Transverse colon (tissue), 4 donors: ENCODE results near the gene DCDC2C. TPM values are rescaled to one million over a fixed set of nuclear protein-coding genes. Genes with fewer than 3 reads are reported as not detected.

ENCODE experiments used
- DNase-seq: peaks from one replicate; pipeline ENCODE4 v3.0.0-alpha.2; 2019
- H3K27ac ChIP-seq, 4 donors: fragments of 200-600 bp; sonication (generic); 2 replicates each; pipeline ENCODE4 v1.5.1; 2016 to 2018; ENCODE audit warnings: inconsistent platforms in 4 of 4
- H3K27me3 ChIP-seq: fragments of 200-600 bp; sonication (generic); 2 replicates; pipeline ENCODE4 v1.5.1; 2017; ENCODE audit warnings: inconsistent platforms
- H3K36me3 ChIP-seq, 4 donors: fragments of 200-600 bp; sonication (generic); 2 replicates each; pipeline ENCODE4 v1.5.1; 2017 to 2019; ENCODE audit warnings: inconsistent platforms in 4 of 4
- H3K4me1 ChIP-seq, 4 donors: fragments of 200-600 bp; sonication (generic); 2 replicates each; pipeline ENCODE4 v1.5.1; 2017 to 2020; ENCODE audit warnings: inconsistent platforms in 4 of 4
- H3K4me3 ChIP-seq, 4 donors: fragments of 200-600 bp; sonication (generic); 1 replicate in 1 of 4; 2 replicates in 3 of 4; pipeline versions ENCODE4 v1.5.1 to v1.6.1; 2017 to 2019; ENCODE audit warnings: inconsistent platforms in 4 of 4
- H3K9me3 ChIP-seq, 2 donors: fragments of 200-600 bp; sonication (generic); 2 replicates each; pipeline ENCODE4 v1.5.1; 2017 to 2019; ENCODE audit warnings: inconsistent platforms in 2 of 2
- EP300 ChIP-seq: sonication (generic); formaldehyde crosslinking; IDR thresholded peaks from one replicate; pipeline ENCODE4 v1.6.1; 2017; ENCODE audit warnings: antibody characterized with exemption, low read depth
- POLR2A ChIP-seq: fragments of 450-650 bp; IDR thresholded peaks from one replicate; pipeline ENCODE4 v1.6.1; 2016; ENCODE audit warnings: antibody characterized with exemption, mild to moderate bottlenecking, moderate library complexity
- POLR2AphosphoS5 ChIP-seq, 3 donors: sonication (generic); formaldehyde crosslinking; IDR thresholded peaks; one replicate each; pipeline ENCODE4 v1.6.1; 2016; ENCODE audit warnings: antibody characterized with exemption in 3 of 3
- WGBS, 2 donors: methylation state at CpG; one replicate each; pipeline ENCODE4 v1.1.5; 2018; ENCODE audit warnings: low coverage in 1 of 2; 5-methylcytosine and 5-hydroxymethylcytosine counted together
- in situ Hi-C, 4 donors: fragments of 200-750 bp; cut with MboI; loops; one replicate each; pipeline versions ENCODE4 v1.15.0 to v1.15.1; 2017; ENCODE audit warnings: low sequenced_read_pairs in 3 of 4, low pct_ligation_motif_present in 1 of 4, low pct_unique_long_range_greater_than_20kb in 1 of 4
- intact Hi-C: fragments of 100-400 bp; cut with DNase I; formaldehyde crosslinking; loops from one replicate; pipeline ENCODE4 v1.15.1; 2023; ENCODE audit warnings: low total_unique reads
- total RNA-seq, 4 donors: library from RNA; depleted of rRNA; stranded (reverse); fragments of >200 nt; gene quantifications; one replicate each; pipeline ENCODE4 v1.1.0, GENCODE V29; 2016
- TF ChIP-seq, protein P1 (sequence below), 5 experiments: fragments of 200-600 bp in 3 of 5; fragments of 450-650 bp in 2 of 5; sonication (generic) in 3 of 5; IDR thresholded peaks; 1 replicate in 2 of 5; 2 replicates in 3 of 5; pipeline ENCODE4 v1.5.1; 2016 to 2017; ENCODE audit warnings: antibody characterized with exemption in 5 of 5, inconsistent platforms in 3 of 5, mild to moderate bottlenecking in 2 of 5, moderate library complexity in 1 of 5

The DCDC2C gene
- total RNA-seq, 4 donors from 2014 or later = not detected

DNA sequence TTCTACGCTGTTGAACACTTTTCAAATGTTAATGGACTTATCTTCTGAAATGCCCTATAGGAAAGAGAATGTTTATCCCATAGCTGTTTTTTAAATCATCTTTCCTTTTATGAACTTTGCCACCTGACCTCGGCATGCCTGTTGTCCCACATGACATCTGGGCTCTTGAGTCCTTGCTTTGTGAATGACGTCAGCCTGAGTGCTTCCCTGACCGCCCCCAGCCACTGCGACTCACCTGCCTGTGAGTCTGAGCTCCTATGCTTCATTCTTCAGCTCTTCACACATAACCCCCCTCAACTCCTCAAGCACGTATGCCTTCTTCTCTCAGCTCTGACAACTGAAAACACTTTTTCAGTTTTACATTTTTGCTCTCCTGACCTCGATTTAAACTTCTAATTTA lies 166.8 kb downstream of the DCDC2C start:
- H3K36me3 ChIP-seq = no peaks in the 10 kb centered on the region
- H3K4me3 ChIP-seq = no peak overlapping the region
- TF ChIP-seq POLR2A (no peak), POLR2AphosphoS5 (IDR thresholded peaks at IDR 0.05) (no peak)
- TF ChIP-seq, protein P1, sequence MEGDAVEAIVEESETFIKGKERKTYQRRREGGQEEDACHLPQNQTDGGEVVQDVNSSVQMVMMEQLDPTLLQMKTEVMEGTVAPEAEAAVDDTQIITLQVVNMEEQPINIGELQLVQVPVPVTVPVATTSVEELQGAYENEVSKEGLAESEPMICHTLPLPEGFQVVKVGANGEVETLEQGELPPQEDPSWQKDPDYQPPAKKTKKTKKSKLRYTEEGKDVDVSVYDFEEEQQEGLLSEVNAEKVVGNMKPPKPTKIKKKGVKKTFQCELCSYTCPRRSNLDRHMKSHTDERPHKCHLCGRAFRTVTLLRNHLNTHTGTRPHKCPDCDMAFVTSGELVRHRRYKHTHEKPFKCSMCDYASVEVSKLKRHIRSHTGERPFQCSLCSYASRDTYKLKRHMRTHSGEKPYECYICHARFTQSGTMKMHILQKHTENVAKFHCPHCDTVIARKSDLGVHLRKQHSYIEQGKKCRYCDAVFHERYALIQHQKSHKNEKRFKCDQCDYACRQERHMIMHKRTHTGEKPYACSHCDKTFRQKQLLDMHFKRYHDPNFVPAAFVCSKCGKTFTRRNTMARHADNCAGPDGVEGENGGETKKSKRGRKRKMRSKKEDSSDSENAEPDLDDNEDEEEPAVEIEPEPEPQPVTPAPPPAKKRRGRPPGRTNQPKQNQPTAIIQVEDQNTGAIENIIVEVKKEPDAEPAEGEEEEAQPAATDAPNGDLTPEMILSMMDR (IDR thresholded peaks at IDR 0.05) = no peak
- H3K9me3 ChIP-seq = no peaks in the 10 kb centered on the region
- H3K27me3 ChIP-seq = no peaks in the 10 kb centered on the region
- no peaks in the 10 kb centered on the region for H3K4me1 ChIP-seq
- DNase-seq = no peak
- H3K27ac ChIP-seq = no peak overlapping the region
- intact Hi-C loops (no loop called here), in situ Hi-C loops (no loop called here)
- 74 to 88% methylated on average over 4 to 7 of the region's 7 CpGs for WGBS, 2 donors

DNA sequence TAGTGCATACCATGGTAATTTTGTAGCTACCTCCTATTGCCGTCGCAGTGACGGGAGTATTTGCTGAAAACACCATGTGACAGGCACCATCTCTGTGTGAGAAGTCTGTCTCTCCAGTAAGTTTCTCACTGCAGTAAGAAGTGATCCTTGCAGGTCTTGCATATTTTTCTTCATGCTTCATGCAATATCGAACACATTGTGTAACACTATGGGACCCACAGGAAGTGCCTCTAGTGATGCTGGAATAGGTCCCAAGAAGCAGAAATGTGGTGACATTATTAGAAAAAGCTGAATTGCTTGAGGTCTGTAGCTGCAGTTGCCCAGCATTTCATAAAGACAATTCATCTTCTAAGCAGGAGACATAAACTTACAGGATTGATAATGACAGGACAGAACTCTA lies 167.6 kb downstream of the DCDC2C start:
- in situ Hi-C loops = no loop called here
- Histone ChIP-seq H3K27me3 (no peaks in the 10 kb centered on the region), H3K36me3 (no peaks in the 10 kb centered on the region), H3K9me3 (no peaks in the 10 kb centered on the region), H3K4me3 (no peak overlapping the region), H3K27ac (no peak overlapping the region), H3K4me1 (no peaks in the 10 kb centered on the region)
- no peak for TF ChIP-seq POLR2AphosphoS5 (IDR thresholded peaks at IDR 0.05)
- no peak for DNase-seq
- WGBS, 2 donors = 61 to 90% methylated on average over 2 to 4 of the region's 4 CpGs
- intact Hi-C loops = no loop called here

DNA sequence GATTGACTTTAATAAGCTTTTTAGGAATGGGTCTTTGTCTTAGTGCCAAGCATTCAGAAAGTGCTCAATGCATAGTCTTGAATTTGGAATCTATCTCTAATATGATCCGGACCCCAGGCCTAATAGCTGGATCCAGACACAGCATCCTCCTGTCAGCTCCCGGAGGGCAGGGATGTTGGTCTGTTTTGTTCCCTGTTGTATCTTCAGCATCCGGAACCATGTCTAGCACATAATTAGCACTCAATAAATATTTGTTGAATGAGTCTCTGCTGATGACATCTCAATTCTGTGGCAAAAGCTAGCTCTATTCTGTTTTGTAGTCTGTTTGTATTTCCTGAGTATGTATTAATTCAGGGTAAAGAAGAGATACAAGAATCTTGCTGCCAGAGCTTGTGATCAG lies 169.1 kb downstream of the DCDC2C start:
- no peak overlapping the region for H3K4me3 ChIP-seq
- WGBS, 2 donors = 89% methylated on average over 3 of the region's 3 CpGs; no CpG with 5 or more reads in 1 of the 2 donors
- no peaks in the 10 kb centered on the region for H3K27me3 ChIP-seq
- H3K9me3 ChIP-seq = no peaks in the 10 kb centered on the region
- intact Hi-C loops (no loop called here), in situ Hi-C loops (no loop called here)
- H3K36me3 ChIP-seq = no peaks in the 10 kb centered on the region
- no peaks in the 10 kb centered on the region for H3K4me1 ChIP-seq
- TF ChIP-seq, protein P1 (IDR thresholded peaks at IDR 0.05) = no peak
- no peak for TF ChIP-seq POLR2A
- no peak for TF ChIP-seq EP300
- TF ChIP-seq POLR2AphosphoS5 (IDR thresholded peaks at IDR 0.05) = no peak
- H3K27ac ChIP-seq = no peak overlapping the region
- DNase-seq = no peak

DNA sequence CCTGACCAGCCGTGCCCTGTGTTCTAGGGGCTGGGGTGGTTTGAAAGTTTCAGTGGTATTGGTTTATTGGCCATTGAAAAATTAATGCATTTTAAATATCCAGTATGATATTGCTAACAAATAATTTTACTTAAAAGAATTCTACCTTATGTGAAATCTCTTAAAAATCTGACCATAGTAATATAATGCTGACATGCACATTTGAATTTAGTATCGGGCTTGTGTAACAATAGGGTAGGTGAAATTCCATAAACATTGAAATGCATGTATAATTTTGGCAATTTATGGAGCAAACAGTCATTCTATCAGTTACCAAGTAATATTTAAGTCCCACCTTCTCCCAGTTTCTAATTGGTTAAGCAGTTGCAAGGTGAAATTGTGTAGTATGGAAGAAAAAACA lies 170.5 kb downstream of the DCDC2C start:
- WGBS, 2 donors = 80 to 83% methylated on average over 2 of the region's 2 CpGs
- TF ChIP-seq POLR2AphosphoS5 (IDR thresholded peaks at IDR 0.05) (no peak), EP300 (no peak), POLR2A (no peak)
- TF ChIP-seq, protein P1 (IDR thresholded peaks at IDR 0.05) = no peak

DNA sequence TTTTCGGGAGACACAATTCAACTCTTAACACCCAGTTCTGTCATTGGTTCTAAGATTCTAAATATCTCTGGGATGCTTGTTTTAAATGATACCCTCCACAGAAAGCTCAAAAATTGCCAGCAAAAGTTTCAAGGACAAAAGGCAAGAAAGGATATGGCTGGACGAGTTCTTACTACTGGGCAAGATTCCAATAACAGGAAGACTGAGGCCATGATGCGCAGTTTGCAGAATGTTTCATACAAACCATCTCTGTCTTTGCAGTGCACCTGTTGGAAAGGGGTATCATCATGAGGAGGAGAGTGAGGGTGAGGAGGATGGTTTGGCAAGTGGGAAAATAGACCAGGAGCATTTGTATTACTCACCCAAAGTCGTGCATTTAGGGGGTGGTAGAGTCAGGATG lies 172.8 kb downstream of the DCDC2C start:
- H3K4me3 ChIP-seq = no peak overlapping the region
- no peak for DNase-seq
- no peaks in the 10 kb centered on the region for H3K27me3 ChIP-seq
- no peaks in the 10 kb centered on the region for H3K36me3 ChIP-seq
- no peaks in the 10 kb centered on the region for H3K9me3 ChIP-seq
- in situ Hi-C loops = no loop called here
- TF ChIP-seq POLR2A (no peak), EP300 (no peak), POLR2AphosphoS5 (IDR thresholded peaks at IDR 0.05) (no peak)
- TF ChIP-seq, protein P1 (IDR thresholded peaks at IDR 0.05) = no peak
- H3K27ac ChIP-seq = no peak overlapping the region
- intact Hi-C loops = no loop called here
- 64 to 76% methylated on average over 3 to 4 of the region's 4 CpGs for WGBS, 2 donors
- H3K4me1 ChIP-seq = no peaks in the 10 kb centered on the region

More for the DNA sequence above, 170.5 kb downstream of the DCDC2C start:
- intact Hi-C loops = no loop called here
- Histone ChIP-seq H3K36me3 (no peaks in the 10 kb centered on the region), H3K27me3 (no peaks in the 10 kb centered on the region), H3K9me3 (no peaks in the 10 kb centered on the region), H3K4me1 (no peaks in the 10 kb centered on the region), H3K4me3 (no peak overlapping the region), H3K27ac (no peak overlapping the region)
- in situ Hi-C loops = no loop called here
- no peak for DNase-seq
